HepG2 (cell line): ENCODE results near the gene CSMD2.

Experiments used
- ARHGAP35 ChIP-seq: sonication (generic); formaldehyde crosslinking; IDR thresholded peaks from 2 replicates; pipeline ENCODE4 v1.9.0; 2022; ENCODE audit warnings: mild to moderate bottlenecking, inconsistent platforms, moderate library complexity, missing genetic modification reagents, borderline replicate concordance
- FOXK2 ChIP-seq: fragments of 450-650 bp; IDR thresholded peaks from 2 replicates; pipeline ENCODE4 v1.6.1; 2016
- HNF4G ChIP-seq, 2 experiments: sonication (generic) in 1 of 2; formaldehyde crosslinking in 1 of 2; IDR thresholded peaks; 2 replicates each; pipeline versions ENCODE4 v1.4.0 to v1.6.1; 2011 to 2020; ENCODE audit warnings: borderline replicate concordance in 2 of 2, low read depth in 2 of 2, mild to moderate bottlenecking in 2 of 2, low read length in 1 of 2, missing genetic modification reagents in 1 of 2, moderate library complexity in 1 of 2
- MZF1 ChIP-seq: sonication (generic); formaldehyde crosslinking; IDR thresholded peaks from 2 replicates; pipeline ENCODE4 v1.8.1; 2023; ENCODE audit warnings: mild to moderate bottlenecking, missing genetic modification reagents, borderline replicate concordance
- SRF ChIP-seq: IDR thresholded peaks from 2 replicates; pipeline ENCODE4 v1.6.1; 2011; ENCODE audit warnings: mild to moderate bottlenecking, low read depth, low read length, moderate library complexity
- ZEB1 ChIP-seq: IDR thresholded peaks from 2 replicates; pipeline ENCODE4 v1.6.1; 2012; ENCODE audit warnings: mild to moderate bottlenecking, low read depth, inconsistent platforms; ENCODE audit not compliant: insufficient replicate concordance
- ZIK1 ChIP-seq: sonication (generic); formaldehyde crosslinking; IDR thresholded peaks from 2 replicates; pipeline ENCODE4 v1.5.0; 2020; ENCODE audit warnings: mild to moderate bottlenecking, low read depth, missing genetic modification reagents, borderline replicate concordance
- ZNF33B ChIP-seq: sonication (generic); formaldehyde crosslinking; IDR thresholded peaks from 2 replicates; pipeline ENCODE4 v1.5.1; 2020; ENCODE audit warnings: mild to moderate bottlenecking, missing genetic modification reagents
- TF ChIP-seq, protein P1 (sequence below): IDR thresholded peaks from 2 replicates; pipeline ENCODE4 v1.6.1; 2012; ENCODE audit warnings: inconsistent platforms

GRCh38 chr1:33687000-33687399 lies 478.0 kb downstream of the CSMD2 start:
- TF ChIP-seq MZF1 (CRISPR knock-in tag): no peak
- TF ChIP-seq ZNF33B (CRISPR knock-in tag): no peak
- TF ChIP-seq ZIK1 (CRISPR knock-in tag): no peak
- TF ChIP-seq FOXK2: no peak
- TF ChIP-seq ZEB1: no peak
- TF ChIP-seq SRF: no peak
- TF ChIP-seq HNF4G (IDR thresholded peaks at IDR 0.05; ENCODE audit: borderline replicate concordance, low read depth, low read length): no peak
- TF ChIP-seq HNF4G (CRISPR knock-in tag; IDR thresholded peaks at IDR 0.05; ENCODE audit: borderline replicate concordance, low read depth): no peak
- TF ChIP-seq, protein P1, sequence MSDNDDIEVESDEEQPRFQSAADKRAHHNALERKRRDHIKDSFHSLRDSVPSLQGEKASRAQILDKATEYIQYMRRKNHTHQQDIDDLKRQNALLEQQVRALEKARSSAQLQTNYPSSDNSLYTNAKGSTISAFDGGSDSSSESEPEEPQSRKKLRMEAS: no peak
- no peak for TF ChIP-seq ARHGAP35 (CRISPR knock-in tag)
